Superior temporal gyrus (tissue), 1 donor: ENCODE measurements around the gene CCDC88C.

ENCODE experiments used
- DNase-seq: peaks from one replicate; pipeline ENCODE4 v3.0.0-alpha.2; 2016; ENCODE audit errors: extremely low spot score

The CCDC88C gene

GRCh38 chr14:91364524-91365270, 52.9 kb downstream of the CCDC88C start:
- no peak for DNase-seq

- DNase-seq, result no peak
These were observed 53.7 kb downstream of the CCDC88C start for GRCh38 chr14:91363776-91364523.

DNA sequence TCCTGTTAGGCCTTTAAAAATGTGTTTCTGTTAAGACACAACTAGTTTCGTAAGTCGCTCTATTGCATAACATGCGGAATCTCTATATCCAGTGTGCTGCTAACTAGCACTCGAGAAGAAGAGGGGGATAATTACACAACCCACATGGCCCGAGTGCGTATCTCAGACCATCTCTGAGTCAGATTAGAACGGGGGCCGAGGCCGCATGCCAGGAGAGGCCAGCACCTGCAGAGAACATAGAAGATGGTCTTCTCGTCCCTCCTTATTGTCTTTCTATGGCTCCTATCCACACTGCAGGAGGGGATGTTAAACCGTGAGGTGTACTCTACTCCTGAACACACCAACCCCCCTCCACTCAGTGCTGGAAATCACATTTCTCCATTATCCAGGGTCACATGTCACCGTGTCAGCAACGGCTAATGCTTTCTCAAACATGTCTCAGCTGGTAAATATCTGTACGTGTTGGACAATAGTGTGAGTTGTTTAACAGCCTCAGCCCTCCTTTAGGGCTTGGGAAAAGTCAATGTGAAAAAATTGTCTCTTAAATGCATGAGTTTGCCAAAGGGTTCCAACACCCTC, 56.3 kb downstream of the CCDC88C start:
- no peak for DNase-seq

DNA sequence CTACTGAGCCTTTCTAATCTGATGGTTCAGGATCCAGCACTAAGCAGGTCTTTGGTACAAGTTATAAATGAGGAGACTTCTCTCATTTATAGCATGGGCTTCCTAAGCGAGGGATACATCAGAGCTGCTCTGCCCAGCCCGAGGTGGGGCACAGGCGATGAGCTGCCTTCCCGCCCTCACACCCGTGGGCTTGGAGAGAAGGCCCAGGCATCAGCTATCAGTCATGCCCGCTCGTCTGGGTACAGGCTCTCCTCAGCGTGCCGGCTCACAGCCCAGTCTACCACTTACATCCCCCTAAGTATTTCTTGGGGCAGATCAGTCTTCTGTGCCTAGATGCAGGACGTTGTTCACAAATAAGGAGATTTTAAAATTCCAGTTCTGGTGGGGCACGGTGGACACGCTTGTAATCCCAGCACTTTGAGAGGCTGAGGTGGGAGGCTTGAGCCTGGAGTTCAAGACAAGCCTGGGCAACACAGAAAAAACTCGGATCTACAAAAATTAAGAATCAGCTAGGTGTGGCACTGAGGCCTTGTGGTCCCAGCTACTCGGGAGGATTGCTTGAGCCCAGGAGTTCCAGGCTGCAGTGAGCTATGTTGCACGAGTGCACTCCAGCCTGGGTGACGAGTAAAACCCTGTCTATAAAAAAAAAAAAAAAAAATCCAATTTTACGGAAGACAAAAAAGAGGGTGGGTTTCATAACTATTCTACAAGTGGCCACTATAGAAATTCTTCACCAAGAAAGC, 57.0 kb downstream of the CCDC88C start:
- no peak for DNase-seq

DNA sequence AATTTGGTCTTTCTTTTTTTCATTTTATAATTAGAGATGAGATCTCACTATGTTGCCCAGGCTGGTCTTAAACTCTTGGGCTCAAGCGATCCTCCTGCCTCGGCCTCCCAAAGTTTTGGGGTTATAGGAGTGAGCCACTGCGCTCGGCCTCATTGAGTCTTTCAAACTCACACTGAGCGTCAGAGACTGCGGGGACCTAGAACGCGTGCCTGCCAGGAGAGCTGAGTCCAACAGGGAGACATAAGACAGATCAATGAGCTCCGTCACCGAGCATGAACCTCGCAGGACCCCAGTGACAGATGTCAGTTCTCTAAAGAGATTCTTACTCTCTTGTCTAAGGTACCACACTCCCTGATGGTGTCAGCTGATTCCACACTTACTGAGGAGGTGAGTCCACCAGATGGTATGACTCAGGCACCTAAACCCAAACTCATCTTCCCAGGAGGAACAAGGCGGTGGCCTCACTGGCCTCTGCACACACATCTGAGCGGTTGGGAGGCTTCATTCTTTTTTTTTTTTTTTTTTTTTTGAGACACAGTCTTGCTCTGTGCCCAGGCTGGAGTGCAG, 58.9 kb downstream of the CCDC88C start:
- no peak for DNase-seq

DNA sequence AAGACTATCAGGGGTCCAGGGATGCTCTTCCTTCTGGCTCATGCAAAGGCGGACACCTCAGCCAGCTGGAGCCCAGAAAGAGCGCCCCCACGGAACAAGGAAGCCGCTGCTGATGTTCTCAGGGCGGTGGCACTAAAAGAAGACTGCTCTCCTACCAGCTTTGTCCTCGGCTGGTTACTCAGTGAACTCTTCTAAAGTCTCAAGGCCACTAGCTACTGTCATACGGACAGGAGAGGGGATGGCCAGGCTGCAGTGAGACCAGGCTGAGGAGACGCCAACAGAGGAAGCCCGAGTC, 59.6 kb downstream of the CCDC88C start:
- no peak for DNase-seq

DNA sequence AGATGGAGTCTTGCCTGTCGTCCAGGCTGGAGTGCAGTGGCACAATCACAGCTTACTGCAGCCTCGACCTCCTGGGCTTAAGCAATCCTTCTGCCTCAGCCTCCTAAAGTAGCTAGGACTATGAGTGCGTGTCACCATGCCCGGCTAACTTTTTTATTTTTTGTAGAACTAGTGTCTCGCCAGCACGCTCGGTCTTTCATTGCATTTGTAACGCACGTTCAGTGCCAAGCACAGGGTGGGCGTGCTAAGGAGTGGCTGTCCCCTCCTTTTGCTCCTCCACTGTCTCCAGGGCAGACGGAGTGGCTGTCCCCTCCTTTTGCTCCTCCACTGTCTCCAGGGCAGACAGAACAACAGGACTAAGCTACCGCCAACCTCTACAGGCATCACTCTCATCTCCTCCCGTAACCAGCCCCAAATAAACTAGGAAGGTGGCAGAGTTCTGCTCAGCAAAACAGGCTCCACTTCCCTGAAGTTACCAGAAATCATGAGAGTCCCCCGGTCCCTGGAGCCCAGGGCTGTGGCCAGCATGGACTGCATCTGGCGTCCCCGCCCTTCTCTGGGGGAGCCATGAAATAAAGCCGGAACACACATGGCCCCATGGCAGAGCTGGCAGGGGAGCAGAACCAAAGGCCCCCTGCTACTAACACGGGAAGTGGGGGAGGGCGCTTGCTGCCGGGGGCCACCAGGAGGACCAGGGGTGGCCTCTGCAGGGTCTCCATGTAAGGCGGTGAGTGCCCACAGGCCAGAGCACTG, 60.2 kb downstream of the CCDC88C start:
- no peak for DNase-seq

GRCh38 chr14:91356181-91356763, 61.3 kb downstream of the CCDC88C start:
- DNase-seq, result no peak

DNA sequence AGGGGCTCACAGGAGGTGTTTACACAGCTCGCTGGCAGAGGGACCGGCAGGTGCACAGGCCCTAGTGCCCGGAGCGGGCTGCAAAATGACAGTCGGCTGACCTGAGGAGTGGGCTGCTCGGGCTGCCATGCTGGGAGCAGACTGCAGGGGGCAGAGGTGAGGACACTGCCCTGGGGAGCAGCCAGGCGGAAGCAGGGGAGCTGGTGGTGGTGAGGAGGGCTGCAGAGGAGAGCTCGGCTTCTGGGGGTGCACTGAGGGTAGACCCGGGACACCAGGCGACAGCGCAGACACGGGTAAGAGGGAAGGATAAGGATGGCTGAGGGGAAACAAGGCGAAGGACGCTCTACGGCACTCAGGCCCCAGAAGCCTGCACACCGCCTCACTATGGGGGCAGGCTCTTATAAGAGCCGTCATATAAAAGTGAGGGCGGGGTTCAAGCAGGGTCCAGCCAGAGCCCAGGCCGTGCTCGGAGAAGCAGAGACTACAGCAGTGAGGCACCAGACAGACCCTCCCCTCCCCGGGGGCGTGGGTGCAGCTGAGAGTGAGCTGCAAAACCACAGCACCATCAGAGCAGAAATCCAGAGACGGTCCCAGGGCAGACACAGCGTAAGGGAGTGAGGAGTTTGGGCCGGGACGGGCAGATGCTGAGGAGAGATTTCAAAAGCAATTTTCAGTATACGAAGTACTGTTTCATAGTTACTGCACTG, 62.5 kb downstream of the CCDC88C start:
- DNase-seq, result no peak

GRCh38 chr14:91354221-91354916, 63.3 kb downstream of the CCDC88C start:
- DNase-seq, result no peak

- no peak for DNase-seq
These were observed 64.6 kb downstream of the CCDC88C start for GRCh38 chr14:91352728-91353692.

DNA sequence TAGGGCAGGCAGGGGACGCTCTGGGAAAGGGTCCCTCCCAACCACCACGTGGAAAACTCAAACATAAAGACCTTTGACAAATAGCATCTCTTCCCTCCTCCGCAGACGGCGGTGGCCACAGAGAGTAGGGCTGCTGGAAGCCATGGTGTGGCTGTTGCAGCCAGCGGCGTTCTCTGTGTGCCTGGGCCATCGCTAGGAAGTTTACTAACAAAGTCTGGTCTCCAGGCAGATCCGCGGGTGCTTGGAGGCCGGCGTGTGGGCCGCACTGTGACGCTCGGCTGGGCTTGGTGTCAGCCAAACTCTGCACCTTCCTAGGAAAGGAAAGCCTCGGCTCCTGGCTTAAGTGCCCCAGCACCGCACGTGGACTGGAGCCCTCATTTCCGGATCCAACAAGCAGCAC, 65.6 kb downstream of the CCDC88C start:
- DNase-seq, result no peak

- no peak for DNase-seq
These were observed 66.1 kb downstream of the CCDC88C start for GRCh38 chr14:91351512-91351862.

DNA sequence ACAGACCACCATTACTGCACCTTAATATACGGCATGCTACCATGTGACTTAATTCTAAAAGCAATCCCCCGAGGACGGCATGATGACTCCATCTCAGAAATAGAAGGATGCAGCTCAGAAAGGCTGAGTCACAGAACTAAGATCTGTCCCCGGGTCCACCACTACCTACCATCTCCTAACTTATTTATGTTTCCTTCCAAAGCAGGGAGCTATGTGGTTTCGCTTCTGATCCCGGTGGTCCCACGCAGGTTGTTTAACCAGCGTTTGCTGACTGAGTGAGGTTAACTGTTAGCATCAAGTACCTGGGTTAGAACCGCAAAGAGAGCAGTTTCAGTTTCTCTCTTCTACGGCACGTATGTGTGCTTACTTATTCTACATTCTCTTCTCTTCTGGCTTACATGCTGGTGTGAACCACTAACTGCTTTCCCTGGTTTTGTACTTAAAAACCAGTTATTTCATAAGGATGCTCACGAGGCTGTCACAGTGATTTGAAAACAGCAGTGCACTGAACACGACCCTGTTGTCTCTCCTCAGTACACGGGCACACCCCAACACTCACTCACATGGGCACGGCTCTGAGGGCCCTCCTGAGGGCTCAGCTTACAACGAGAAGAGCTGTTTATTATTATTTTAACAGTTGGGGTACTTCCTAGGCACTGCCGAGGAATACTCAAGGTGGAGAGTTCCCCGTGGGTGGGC, 66.7 kb downstream of the CCDC88C start:
- DNase-seq, result no peak

DNA sequence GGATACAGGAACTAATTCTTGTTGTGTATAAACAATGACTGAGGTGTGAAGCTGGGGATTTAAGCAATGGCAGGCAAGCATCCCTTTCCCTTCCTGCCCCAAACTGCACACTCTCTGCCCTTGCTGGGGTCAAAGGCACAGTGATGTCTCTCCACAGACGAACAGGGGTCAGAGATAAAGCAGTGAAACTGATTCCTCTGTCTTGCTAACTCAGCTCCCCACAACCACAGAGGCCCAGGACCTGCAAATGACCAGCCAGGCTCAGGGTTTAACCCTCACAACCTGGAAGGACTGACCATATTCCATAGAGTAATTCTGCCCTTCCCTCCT, 67.2 kb downstream of the CCDC88C start:
- DNase-seq, result no peak

- no peak for DNase-seq
These were observed 68.0 kb downstream of the CCDC88C start for GRCh38 chr14:91349481-91350074.

GRCh38 chr14:91348845-91349465, 68.7 kb downstream of the CCDC88C start:
- DNase-seq, result no peak
